Fibroblast of skin of left biceps (primary cell): ENCODE data around the gene PDGFRB.

Experiments used
- DNase-seq, 2 experiments: peaks; one replicate each; pipeline ENCODE4 v3.0.0-alpha.2; 2013; ENCODE audit warnings: low read depth in 2 of 2

The PDGFRB gene

GRCh38 chr5:150163035-150163434 lies 7.4 kb upstream of the PDGFRB start:
- no peak for DNase-seq

DNA sequence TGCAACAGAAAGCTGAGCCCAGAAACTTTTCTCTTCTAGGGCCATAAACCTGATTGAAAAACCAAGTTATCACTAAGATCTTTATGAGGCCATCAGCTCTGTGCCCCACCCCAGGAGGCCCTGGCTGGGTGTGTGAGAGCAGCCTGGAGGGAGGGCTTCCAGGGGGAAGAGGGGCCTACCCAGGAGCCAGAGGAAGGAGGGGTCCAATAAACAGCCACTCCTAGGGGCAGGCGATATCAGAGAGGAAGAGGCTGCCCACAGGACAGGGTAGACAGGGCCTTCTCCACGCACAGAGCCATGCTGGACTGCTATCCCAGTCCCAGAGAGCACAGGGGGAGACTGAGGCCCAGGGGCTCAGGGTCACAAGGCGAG lies 6.5 kb upstream of the PDGFRB start:
- no peak for DNase-seq

DNA sequence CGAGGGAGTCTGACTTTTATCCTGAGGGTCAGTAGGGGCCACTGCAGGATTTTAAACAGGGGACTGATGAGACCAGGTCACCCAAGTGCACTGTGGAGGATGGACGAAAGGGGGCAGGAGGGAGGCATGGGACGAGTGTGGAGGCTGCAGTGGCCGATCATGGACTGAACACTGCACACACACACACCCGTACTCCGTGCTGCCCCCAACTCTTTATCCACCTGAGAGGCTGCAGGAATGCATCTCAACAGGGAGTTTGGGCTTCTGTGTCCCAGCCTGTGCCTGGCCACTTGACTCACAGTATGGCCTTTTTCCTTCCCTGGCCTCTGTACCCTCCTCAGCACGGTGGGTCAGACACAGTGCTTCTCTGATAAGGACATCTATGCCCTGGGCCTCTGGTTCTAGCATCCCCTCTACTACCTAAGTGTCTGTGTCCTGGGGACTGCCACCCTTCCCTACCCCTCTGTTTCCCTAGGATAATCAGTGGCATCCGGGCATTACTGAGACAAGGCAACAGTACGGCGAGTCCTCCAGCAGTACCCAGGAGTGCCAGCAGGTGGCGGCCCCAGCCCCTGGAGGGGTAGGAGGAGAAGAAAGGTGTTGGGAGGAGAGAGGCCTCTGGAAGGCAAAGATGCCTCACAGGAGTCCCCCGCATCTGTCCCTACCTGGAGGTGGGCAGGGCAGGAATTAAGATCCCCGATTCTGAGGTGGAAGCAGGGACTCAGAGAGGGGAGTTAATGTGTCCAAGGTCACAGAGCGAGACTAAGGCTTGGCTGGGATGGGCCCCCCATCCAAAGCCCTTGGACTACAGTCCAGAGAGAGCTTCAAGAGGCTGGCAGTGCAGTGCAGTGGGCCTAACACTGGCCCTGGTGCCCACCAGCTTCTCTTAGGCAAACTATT lies 5.8 kb upstream of the PDGFRB start:
- DNase-seq, result no peak

DNA sequence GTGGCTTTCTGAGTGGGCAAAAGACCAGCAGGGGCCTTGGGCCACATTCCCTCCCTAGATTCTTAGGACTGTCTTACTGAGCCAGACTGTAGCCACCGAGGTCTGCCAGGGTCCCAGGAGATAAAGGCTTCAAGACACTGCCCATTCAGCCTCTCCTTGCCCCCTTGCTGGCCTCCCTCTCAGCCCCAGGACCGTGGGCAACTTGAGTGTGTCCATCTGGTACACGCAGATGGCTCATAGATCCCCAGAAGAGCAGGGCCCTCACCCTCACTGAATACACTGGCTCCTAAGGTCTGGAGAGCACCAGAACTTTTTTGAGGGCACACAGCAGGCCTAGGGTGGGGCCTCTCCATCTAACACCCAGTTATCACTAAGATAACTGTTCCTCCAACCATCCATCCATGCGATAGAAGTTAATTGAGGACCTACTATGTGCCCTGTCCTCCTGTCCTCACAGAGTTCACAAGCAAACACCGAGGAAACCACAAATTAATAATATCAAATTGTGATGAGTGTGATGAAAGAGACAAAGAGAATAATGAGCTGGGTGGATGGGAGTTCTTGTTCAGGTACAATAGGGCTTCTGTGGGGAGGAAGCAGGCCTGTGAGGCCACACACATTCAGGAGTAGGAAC lies 4.9 kb upstream of the PDGFRB start:
- no peak for DNase-seq

- peak in 1 of 2 experiments; percentile 58 for DNase-seq
These were observed 4.1 kb upstream of the PDGFRB start for GRCh38 chr5:150159741-150160179.

DNA sequence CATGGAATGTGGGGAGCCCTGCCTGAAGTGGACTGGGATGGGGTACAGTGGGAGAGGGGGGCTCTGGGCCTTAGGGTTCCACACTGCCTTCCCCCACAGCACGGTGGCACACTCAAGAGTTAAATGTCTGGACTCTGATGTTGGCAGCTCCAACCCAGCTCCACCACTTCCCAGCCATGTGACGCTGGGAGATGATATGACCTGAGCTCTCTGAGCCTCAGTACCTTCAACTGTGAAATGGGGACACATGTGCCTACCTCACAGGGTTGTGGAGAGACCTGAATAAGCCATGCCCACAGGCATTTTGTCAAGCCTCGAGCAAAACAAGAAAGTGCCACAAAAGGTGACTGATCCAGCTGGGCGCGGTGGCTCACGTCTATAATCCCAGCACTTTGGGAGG lies 3.4 kb upstream of the PDGFRB start:
- DNase-seq, result no peak

GRCh38 chr5:150158170-150158949 lies 2.7 kb upstream of the PDGFRB start:
- DNase-seq, result no peak

- no peak for DNase-seq
These were observed 1.5 kb upstream of the PDGFRB start for GRCh38 chr5:150157168-150157567.

DNA sequence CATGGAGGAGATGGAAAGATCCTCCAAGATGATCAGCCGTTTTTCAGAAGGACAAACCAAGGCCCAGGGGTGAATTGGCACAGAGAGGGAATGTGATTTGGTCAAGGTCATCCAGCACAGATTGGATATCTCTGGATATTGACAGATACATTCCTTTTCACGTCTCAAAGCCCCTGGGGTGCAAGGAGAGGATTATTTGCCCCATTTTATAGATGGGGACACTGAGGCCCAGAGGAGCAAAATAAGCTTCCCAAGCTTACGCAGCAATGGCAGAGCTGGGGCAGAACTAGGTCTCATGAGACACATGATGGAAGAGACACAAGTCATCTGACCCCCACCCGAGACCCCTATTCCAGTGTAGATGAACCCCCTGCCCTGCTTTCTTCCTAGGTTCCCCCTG lies 895 bp upstream of the PDGFRB start:
- no peak for DNase-seq

GRCh38 chr5:150156027-150156368 lies 353 bp upstream of the PDGFRB start:
- DNase-seq, result no peak

DNA sequence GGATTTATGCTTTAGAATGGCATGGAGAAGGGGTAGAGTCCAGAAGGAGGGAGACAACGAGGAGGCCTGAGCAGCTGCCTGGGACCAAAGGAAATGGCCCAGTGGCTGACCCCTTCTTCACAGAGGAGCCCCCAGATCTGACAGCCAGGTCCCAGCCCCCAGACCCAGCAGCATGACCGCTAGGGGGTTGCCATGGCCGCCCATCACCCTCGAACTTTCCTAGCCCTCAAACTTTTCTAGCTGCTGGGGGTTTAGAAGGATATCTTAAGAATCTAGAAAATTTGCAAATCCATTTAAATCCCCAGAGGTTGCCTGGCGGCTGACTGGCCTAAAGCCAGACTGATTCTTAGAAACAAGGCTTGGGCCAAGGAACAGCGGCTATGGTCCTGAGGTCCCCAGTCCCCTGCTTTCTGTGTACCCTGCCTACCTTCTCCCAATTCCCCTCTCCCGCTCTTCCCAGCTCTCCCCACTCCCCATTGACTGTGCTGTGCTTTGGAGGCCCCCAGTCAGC lies 972 bp downstream of the PDGFRB start:
- no peak for DNase-seq

DNA sequence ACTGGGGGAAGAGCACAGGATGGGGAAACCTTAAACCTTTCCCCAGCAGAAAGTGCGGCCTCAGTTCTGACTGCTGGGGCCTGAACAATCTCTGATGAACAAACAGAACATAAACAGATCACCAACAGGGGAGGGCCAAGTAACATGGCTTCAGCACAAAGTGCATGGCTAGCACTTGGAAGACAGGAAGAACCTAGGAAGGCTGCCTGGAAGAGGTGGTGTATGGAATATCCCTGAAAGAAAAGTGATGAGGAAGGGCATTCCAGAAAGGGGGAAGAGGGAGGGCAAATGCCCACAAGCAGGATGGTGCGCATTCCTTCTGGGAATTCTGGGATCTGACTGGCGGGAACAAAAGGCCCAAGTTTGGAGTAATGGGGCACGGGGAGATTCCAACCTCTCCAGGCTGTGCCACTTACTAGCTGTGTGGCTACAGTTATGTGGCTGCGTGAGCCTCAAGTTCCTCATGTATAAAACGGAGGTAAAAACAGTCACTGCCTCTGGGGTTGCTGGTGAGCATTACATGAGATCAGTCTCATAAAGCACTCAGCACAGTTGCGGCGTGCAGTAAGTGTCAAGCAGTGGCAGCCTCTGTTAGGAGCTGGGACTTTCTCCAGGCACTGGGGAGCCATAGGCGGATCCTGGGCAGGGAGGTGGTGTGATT lies 1.6 kb downstream of the PDGFRB start:
- DNase-seq, result no peak

DNA sequence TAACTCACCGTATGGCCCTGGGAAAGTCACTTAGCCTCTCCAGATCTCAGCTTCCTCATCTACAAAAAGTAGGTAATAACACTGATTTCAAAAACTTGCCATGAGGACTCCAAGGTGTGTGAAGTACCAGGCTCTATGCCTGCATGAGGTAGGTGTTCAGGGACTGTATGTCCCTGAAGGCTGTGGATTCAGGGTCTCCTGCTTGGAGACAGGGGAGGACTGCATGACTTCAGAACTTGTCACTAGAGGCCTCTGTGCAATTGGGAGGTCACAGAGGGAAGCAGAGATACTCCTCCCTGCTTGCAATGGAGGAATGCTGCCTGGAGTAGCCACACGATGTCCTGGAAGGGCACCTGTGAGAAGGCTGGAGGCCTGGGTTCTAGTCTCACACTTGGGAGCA lies 2.2 kb downstream of the PDGFRB start:
- no peak for DNase-seq

DNA sequence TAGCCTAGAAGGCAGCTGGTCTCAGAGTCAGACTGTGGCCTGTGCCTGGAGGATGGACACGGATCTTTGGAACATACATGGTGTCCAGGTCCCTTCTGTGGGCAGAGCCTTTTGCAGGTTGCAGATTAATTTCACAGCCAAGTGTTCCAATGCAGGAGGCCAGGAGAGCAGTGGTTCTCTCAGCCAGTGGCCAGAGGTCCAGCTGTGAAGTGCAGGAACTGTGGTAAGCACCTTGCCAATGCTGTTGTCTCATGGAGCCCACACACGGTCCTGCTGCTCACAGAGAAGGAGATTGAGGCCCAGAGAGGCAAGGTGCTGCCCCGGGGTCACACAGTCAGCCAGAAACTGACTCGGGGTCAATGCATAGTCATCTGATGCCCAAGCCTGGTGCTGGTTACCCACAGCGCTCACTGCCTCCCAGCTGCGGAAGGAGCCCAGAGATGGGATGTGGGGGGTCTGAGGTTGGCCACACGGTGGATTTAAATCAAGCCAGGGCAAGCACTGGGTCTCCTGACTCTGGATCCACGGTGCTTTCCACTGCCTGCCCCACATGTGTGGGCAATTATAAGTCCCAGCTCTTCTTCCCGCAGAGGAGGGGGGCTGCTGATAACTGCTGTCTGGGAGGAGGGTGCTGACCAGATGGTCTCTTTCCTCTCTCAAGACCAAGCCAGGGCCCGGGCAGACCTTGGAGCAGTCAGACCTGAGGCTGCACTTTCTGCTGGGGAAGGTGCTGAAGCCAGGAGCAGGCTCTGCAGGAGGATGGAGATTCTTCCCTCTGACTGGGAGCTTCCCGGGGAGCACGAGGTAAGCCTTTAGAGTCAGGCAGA lies 2.8 kb downstream of the PDGFRB start:
- DNase-seq, result no peak

GRCh38 chr5:150149618-150150017 lies 6.0 kb downstream of the PDGFRB start:
- DNase-seq, result no peak

- DNase-seq, result no peak
These were observed 7.3 kb downstream of the PDGFRB start for GRCh38 chr5:150148117-150148927.

GRCh38 chr5:150147670-150148069 lies 8.0 kb downstream of the PDGFRB start:
- DNase-seq, result no peak

GRCh38 chr5:150146862-150147601 lies 8.6 kb downstream of the PDGFRB start:
- no peak for DNase-seq

- DNase-seq, result no peak
These were observed 9.4 kb downstream of the PDGFRB start for GRCh38 chr5:150146235-150146634.
